ENCODE measurements around the gene KLF17.

DNA sequence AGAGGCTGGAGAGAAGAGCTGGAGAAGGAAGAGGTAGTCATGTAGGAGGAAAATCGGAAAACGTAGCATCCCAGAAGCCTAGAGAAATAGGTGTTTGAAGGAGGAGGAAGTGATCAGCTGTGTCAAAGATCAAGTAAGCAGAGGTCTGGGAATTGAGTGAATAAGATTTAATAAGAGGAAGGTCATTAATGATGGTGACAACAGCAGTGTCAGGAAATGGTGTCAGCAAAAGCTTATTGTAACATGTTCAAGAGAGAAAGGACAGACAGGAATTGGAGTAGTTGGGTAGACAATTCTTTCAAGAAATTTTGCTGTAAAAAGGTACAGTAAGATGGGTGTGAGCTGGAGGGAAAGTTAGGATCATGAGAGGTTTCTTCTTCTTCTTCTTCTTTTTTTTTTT, 45.8 kb upstream of the KLF17 start:
- TF ChIP-seq, protein P1, sequence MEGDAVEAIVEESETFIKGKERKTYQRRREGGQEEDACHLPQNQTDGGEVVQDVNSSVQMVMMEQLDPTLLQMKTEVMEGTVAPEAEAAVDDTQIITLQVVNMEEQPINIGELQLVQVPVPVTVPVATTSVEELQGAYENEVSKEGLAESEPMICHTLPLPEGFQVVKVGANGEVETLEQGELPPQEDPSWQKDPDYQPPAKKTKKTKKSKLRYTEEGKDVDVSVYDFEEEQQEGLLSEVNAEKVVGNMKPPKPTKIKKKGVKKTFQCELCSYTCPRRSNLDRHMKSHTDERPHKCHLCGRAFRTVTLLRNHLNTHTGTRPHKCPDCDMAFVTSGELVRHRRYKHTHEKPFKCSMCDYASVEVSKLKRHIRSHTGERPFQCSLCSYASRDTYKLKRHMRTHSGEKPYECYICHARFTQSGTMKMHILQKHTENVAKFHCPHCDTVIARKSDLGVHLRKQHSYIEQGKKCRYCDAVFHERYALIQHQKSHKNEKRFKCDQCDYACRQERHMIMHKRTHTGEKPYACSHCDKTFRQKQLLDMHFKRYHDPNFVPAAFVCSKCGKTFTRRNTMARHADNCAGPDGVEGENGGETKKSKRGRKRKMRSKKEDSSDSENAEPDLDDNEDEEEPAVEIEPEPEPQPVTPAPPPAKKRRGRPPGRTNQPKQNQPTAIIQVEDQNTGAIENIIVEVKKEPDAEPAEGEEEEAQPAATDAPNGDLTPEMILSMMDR (conservative IDR thresholded peaks at IDR 0.05; ENCODE audit: low read depth in 2 of 2) = no peak
- TF ChIP-seq EZH2 (IDR thresholded peaks at IDR 0.05; ENCODE audit: low read depth, unreplicated experiment) = no peak
- TF ChIP-seq POLR2AphosphoS5 (IDR thresholded peaks at IDR 0.05; ENCODE audit: low read depth) = no peak
- no peak for TF ChIP-seq STAT1 (IDR thresholded peaks at IDR 0.05; ENCODE audit: unreplicated experiment)
- no peak for TF ChIP-seq EZH2phosphoT487 (IDR thresholded peaks at IDR 0.05; ENCODE audit: unreplicated experiment)
- TF ChIP-seq ZNF114 (CRISPR knock-in tag; IDR thresholded peaks at IDR 0.05) = no peak
- no peak for TF ChIP-seq NANOG (IDR thresholded peaks at IDR 0.05; ENCODE audit: borderline replicate concordance)
- TF ChIP-seq, protein P2, sequence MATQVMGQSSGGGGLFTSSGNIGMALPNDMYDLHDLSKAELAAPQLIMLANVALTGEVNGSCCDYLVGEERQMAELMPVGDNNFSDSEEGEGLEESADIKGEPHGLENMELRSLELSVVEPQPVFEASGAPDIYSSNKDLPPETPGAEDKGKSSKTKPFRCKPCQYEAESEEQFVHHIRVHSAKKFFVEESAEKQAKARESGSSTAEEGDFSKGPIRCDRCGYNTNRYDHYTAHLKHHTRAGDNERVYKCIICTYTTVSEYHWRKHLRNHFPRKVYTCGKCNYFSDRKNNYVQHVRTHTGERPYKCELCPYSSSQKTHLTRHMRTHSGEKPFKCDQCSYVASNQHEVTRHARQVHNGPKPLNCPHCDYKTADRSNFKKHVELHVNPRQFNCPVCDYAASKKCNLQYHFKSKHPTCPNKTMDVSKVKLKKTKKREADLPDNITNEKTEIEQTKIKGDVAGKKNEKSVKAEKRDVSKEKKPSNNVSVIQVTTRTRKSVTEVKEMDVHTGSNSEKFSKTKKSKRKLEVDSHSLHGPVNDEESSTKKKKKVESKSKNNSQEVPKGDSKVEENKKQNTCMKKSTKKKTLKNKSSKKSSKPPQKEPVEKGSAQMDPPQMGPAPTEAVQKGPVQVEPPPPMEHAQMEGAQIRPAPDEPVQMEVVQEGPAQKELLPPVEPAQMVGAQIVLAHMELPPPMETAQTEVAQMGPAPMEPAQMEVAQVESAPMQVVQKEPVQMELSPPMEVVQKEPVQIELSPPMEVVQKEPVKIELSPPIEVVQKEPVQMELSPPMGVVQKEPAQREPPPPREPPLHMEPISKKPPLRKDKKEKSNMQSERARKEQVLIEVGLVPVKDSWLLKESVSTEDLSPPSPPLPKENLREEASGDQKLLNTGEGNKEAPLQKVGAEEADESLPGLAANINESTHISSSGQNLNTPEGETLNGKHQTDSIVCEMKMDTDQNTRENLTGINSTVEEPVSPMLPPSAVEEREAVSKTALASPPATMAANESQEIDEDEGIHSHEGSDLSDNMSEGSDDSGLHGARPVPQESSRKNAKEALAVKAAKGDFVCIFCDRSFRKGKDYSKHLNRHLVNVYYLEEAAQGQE (IDR thresholded peaks at IDR 0.05; ENCODE audit: unreplicated experiment) = no peak
- TF ChIP-seq, protein P3, sequence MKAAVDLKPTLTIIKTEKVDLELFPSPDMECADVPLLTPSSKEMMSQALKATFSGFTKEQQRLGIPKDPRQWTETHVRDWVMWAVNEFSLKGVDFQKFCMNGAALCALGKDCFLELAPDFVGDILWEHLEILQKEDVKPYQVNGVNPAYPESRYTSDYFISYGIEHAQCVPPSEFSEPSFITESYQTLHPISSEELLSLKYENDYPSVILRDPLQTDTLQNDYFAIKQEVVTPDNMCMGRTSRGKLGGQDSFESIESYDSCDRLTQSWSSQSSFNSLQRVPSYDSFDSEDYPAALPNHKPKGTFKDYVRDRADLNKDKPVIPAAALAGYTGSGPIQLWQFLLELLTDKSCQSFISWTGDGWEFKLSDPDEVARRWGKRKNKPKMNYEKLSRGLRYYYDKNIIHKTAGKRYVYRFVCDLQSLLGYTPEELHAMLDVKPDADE (IDR thresholded peaks at IDR 0.05) = no peak
- no peak for TF ChIP-seq CREB1 (CRISPR knock-in tag; IDR thresholded peaks at IDR 0.05; ENCODE audit: low read depth)

All from GM23338 (cell line).